NK-92 (cell line): ENCODE results near the gene CLNK.
"Not testable (repeated sequence)": the region's sequence is repeated elsewhere in the genome, so short reads cannot be mapped to it uniquely, and the experiment has no call there.

Experiments
- DNase-seq: peaks from one replicate; lab custom pipeline; 2025; ENCODE audit not compliant: unreplicated experiment; lab: John Stamatoyannopoulos, UW

Gene CLNK

DNA sequence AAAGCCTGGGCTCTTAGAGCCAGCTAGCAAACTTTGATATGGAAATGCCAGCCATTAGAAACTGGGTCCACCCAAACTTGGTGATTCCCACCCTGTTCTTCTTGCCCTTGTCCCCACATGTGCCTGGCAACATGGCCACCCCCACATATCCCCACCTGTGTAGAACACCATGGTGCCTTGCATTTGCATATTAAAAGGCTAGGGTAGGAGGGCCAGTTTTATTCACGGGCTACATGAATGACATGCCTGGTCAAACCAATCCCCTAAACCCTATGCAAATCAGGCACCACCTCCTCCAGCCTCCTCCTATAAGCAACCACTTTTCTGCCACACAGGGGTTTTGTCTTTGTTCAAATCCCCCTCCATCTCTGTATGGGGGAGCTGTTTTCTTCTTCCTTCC is 104.9 kb downstream of the CLNK start:
- DNase-seq: no peak

DNA sequence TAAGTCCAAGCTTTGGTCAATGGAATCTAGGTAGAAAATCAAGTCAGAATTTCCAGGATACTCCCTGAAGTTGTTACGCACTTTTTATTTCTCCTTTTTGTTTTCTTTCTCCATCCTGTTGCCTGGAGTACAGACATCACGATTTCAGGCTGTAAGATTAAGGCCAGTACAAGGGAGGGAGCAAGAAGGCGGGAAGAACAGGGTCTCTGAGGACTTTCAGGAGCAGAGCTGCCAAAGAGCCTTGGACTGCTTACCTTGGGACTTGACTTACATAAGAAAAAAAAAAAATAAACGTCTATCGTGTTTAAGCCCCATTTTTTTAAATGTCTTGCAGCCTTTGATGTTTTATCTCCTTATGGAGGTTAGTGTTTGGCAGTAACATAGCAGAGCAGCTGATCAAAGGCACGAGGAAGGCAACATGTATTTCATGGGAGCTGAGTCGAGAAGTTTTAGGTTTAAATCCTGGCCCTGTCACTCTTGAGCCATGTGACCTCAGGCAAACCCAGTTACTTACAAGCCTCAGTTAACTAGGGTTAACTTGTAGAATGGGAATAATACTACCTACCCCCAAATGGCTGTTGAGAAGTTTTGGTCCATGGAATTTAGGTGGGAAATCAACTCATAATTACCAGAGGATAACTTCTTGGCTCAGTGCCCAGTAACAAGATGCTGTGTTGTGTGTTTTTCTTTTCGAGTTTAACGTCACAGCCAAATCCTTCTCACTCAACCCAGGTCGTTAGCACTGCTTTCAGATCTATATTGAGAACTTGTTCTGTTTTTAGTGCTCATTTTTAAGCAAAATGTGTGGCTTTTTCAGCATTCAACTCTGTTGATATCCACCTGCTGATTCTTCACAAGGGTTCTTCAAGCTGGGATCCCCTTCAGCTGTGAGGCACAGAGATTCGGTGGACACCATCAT is 106.8 kb downstream of the CLNK start:
- no peak for DNase-seq

DNA sequence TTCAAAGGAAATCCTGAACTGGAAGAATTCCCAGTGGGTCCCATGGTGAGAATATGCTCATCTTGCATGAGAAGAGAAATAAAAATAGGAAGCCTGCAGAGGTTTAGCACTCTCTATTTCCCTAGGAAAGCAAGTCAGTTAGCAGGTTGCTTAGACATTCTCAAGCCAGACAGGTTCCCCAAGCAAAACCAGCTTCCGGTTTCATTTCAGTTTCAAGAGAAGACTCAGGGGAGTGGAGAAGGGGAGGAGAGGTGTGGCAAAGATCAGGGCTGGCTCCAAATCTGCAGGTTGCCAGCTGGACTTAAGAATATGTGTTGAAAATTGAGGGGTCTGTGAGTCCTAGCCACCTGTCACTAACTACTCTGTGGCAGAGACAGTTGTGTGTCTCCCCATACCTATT is 107.5 kb downstream of the CLNK start:
- DNase-seq: no peak

DNA sequence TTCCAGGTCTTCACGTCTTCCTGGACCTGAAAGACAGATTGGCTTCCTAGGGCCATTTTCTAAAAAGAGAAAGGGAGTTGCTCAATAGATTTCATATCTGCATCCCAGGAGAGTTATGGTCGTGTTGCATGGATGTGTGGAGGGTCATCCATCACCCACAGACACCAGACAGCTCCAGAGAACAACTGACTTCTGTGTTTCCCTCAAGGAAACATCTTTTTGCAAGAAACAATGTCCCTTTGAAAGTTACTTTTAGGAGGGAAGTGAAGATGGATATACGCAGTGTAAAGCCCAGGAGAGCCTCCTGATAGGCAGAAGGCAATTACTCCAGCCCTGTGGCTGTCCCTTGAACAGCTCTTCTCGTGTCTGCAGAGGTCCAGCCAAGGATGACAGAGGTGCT is 108.3 kb downstream of the CLNK start:
- DNase-seq: no peak

DNA sequence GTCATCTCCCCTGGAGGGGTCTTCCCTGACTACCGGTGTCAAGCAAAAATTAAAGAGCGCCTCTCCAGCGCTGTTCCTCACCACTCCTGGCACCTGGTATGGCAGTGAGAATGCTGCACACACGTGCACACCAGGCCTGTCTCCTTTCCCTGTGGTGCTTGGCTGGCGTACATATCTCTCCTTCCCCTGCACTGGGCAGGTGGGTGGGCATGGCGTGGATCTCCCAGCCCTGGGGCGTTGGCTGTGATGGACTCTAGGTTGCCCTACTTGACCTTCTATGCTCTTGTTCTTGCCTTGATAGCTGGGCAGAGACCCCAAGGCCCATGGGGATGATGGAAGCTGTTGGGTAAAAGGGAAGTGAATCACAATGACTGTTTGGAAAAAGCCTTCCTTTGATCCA is 109.2 kb downstream of the CLNK start:
- DNase-seq: no peak

DNA sequence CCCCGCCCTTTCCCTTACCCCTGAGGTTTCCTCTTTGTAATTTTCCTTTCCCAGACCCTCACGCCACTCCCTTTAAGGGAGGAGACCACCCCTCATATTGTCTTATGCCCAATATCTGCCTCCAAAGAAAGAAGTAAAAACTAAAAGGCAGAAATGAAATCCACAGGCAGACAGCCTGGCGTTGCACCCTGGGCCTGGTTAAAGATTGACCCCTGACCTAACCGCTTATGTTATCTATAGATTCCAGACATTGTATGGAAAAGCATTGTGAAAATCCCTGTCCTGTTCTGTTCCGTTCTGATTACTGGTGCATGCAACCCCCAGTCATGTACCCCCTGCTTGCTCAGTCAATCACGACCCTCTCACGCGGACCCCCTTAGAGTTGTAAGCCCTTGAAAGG is 110.0 kb downstream of the CLNK start:
- not testable (repeated sequence) for DNase-seq

DNA sequence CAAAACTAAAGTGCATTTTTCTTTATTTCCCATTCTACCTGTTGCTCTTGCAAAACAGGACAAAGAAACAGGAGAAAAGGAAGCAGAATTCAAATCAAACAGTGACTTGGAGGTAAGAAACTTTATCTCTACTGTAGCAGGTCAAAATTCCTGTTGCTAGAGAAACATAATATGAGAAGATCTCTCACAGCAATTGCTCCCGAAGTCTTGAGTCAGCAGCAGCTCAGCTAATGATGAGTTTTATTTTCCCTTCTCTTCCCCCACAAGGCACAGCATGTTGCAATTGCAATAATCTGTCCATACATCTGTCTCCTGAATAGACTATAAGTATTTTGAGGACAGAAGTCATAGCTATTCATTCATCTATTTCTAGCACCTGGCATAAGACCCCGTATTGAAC is 112.7 kb downstream of the CLNK start:
- DNase-seq: no peak

DNA sequence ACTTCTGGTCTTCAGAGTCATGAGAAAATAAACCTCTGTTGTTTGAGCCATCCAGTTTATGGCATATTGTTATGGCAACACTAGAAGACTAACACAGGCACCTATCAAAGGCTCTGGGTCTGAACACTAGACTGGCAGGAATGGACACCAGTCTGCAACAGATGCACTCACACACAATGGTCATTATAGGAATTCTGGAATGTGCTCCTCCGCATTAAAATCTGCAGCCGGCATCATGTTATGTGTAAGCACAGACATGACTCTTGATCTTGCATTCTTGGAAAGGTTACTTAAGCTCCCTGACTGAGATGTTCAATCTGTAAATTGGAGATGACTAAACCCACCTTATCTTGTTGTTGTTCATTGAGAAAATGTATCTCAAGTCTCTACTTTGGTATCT is 115.1 kb downstream of the CLNK start:
- DNase-seq: no peak

DNA sequence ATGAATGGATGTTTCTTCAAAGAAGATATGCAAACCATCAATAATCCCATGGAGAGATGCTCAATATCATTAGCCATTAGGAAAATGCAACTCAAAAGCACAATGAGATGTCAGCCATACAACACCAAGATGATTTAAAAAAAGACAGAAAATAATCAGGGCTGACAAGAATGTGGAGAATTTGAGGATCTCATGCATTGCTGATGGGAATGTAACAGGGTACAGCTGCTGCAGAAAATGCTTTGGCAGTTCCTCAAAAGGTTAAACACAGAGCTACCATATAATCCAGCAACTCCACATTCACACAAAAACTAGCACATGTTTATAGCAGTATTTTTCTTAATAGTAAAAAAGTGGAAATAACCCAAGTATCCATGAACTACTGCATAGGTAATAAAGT is 116.8 kb downstream of the CLNK start:
- no peak for DNase-seq

DNA sequence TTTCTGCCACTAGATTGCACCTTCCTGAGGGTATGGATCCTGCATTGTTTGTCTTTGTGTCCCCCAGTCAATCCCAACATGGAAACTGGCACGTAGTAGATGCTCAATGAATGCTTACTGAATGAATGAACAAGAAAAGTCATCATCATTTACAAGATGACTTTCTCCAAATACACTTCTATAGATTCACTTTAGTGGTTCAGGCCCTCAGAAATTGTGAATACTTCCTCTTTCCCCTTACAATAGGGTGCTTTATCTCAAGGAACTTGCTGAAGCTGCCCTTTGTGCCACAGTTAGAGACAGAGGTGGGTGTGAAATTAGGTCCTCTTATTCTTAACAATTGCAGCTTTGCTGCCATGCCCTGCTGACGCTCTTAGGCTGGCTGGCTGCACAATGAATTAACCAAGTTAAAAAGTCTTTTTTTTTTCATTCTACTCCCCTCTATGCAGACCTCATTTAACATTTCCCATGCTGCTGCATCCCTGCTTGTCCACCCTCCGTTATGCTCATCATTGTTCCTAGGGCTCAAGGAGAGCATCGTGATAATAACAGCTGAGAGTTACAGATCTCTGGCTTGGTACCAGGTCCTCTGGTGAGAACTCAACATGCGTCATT is 119.3 kb downstream of the CLNK start:
- DNase-seq: no peak

DNA sequence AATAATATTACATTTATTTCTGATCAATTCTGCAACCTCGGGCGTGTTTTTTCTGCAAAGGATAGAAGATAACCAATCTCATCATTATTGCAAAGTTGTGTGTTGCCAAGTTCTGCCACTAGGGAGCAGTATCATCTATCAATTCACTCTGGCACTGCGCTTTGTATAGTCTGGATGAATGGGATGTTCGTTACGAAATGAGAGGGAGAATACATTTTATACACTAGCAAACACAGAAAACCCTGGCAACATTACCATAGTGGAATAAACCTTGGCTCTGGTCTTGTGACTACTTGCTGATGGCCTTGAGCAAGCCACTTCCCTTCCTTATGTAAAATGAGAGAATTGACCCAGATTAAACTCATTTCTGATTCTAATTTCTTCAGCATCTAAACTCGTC is 129.9 kb downstream of the CLNK start:
- DNase-seq: no peak

DNA sequence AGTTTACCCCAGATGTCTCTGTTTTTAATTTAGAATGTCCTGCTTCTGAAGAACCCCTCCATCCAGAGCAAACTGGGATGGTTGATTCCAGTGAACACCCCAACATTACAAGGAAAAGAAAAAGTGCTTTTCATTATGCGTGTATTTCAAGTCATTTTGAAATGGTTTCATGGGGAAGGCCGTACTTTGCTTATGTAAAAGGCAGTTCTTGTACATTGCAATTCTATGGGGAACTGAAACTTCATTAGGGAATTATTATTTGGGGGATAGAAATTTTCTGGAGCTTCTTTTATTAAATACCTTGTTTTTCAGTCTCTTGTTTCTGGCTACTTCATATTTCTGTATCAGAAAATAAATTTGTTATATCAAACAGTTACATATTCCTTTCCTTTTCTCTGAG is 130.4 kb downstream of the CLNK start:
- DNase-seq: no peak

DNA sequence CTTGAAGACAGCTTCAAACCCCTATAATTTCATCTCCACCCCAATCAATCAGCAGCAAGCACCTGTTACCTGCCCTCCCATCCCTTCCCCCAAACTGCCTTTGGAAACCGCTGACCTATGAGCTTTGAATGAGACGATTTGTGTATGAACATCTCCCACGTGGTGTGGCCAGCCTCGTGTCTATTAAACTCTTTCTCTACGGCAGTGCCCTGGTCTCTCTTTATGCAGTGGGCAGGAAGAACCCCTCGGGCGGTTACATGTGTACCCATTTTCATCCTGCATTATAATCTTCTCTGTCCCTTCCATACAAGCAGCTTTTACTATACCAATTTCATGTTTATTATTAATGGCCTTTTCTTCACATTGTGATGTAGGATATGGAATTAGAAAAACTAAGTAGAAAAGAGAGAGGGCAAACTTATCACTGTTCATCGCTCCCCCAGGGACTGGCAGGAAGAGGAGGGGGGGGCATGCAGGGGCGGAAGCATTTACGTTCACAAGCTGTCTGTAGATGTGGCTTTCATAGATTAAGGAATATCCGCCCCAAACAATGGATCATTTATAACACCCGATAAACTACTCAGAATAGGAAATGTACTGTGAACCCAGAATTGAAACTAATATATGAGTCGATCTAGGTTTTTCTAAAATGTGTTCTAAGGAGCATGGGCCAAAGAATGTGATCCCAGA is 131.8 kb downstream of the CLNK start:
- DNase-seq: no peak

DNA sequence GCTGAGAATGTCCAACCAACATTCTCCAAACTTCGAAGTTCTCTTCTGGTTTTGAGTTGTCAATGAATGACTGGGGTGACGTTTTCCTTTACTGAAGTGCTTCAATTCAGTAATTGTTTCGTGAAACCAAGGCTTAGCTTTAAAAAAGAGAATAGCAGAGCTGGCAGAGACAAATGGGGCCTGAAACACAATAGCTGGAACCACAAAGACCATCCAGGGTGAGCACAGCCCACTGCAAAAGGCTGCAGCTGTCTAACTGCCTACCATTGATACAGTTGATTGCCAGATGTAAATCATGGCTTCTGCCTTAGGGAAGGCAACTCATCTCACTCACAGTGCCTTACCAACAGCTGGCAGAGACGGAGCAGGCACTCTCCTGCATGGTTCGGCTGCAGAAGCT is 148.7 kb downstream of the CLNK start:
- DNase-seq: no peak

DNA sequence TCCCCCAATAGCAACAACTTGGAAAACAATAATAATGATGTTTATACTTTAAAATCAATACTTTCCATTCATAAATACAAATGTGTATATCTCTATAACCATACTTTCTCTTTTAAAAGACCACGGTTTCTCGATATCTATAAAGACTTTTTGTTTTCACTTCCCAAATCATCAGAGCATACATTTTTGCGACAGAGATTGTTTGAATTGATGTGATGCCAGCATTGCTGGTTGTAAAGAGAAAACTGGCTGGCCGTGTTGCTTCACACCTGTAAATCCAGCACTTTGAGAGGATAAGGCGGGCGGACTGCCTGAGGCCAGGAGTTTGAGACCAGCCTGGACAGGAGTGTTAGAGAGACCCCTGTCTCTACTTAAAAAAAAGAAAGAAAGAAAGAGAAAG is 149.7 kb downstream of the CLNK start:
- DNase-seq: no peak

DNA sequence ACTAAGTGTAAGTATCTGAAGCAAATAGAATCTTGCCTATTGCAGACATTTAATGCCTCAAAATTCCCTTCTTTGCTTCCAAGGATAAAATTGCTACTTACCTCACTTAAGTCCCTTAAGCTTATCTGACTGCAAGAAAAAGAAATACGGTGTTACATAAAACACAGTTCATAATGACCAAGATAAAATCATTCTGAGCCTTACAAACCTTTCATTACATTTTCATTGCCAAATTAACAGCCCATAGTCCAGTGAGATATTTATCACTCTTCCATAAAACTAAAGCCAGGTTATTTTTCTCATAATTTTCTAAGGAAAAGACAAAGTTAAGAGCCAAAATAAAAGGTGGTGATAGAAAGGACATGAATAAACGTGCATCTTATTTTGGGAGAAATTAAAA is 152.4 kb downstream of the CLNK start:
- no peak for DNase-seq

DNA sequence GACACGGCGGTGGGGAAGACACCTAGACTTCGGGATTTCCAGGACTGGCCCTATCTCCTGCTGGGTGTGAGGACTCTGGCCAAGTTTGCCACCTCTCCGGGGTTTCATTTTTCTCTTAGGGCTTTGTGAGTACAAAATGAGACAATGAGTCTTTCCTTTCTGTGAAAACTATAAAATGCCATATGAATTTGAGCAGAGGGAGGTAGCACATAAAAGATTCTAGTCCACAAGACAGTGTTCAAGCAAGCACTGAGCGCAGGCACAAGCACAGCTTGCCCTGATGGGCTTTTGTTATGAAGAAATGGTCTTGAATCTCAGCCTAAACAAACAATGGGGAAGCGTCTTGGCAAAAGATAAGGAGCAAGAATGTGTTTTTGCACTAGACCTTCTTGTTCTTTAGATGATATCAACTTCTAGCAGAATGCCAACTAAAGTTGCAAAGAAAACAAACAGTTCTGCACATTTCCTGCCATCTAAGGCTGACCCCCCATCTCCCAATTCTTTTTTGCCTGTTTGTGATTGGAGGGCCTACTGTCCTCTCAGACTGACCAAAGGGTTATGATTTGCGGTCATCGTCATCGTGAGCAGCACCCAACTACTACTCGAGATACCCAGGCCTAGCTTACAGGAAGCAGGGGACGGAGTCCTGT is 154.3 kb downstream of the CLNK start:
- no peak for DNase-seq

DNA sequence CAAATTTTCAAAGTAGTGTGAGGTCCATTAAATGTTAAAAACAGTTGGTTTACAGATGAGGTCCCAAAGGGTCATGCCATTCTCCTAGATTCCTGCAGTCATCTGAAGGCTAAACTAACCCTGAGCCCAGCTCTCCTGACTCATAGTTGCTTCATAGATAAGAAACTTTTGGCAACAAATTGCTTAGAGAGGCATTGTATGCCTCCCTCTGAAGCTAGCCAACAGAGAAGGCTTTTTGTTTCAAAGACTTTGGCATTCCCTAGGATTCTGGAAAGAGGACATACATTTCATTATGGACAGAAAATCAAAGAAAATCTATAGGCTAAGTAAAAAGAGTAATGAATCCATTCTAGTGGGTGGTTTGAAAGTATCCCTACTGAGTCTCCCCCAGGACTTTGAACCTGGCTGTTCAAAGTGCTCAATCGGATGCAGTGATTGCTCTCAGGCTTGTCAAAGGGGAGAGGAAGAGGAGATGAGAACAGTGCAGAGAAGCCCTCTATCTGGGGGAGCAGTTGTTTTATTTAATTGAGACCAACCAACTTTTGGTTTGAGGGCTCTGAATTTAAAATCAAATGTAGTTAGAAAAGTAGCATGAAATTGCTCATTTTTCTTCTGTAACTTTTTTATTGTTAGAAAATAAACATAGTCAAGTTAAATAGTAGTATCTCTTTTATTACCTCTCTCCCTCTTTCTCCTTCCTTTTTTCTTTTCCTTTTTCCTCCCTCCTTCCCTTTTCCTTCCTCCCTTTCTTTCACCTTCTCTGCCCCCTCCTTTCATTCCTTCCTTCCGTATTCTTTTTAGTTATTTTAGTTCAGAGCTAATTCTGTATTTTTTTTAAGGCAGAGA is 155.1 kb downstream of the CLNK start:
- no peak for DNase-seq

DNA sequence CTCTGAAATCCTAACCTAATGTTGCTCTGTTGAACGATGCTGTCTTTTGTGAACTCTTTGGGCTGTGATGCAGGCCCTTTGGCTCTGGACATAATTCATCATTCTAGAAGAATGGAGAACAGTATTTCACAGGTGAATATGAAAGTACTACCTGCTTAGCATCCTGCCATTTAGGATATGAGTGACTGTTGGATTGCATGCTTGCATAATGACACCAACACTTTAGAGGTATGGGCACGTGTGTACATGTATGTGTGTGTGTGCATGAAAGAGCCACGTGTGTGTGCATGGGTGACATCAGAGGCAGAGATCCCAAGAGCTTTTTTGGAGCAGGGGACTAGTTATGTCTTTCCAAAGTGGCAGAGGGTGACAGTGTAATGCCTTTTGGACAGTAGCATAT is 157.1 kb downstream of the CLNK start:
- DNase-seq: no peak

DNA sequence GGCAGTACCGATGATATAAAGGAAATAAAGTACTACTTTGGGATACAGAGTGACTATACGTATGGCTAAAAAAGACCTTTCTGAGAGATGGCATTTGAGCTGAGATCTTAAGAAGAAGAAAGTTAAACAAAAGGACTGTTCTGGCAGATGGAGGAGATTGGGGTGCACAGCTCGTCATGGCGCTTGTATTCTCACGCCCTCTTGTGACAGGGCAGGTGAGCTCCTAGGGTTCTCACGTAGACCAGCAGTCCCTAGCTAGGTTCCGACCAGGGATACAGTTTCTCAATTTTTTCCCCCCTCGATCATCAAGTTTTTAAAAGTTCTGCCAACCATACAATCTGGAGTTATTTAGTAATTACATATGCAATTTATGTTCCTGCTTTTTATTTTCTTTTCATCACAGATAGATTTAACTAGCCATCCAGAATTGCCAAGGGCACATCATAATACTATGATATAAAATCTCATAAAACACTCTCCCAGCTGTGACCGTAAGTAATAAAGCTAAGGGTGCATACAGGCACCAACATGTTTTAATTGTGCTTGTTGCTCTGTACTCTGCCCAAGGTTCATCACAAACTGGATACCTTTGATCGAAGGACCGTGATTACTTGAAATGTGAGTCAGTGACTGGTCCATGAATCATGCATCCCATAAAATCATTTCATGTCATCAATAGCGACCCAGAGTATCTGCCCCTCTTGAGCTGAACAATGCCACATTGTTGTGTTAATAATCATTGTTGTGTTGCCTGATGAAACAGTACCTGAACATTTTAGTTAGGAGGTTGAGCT is 157.9 kb downstream of the CLNK start:
- DNase-seq: no peak
